Occipital lobe (tissue), 2 donors: ENCODE measurements around the gene TIAM1. TPM values are rescaled to one million over a fixed set of nuclear protein-coding genes. Genes with fewer than 3 reads are reported as not detected.

Experiments
- DNase-seq: peaks from one replicate; lab custom pipeline; 2025; lab: John Stamatoyannopoulos, UW
- total RNA-seq: library from RNA; depleted of rRNA; stranded (reverse); fragments of >200 nt; gene quantifications from one replicate; pipeline ENCODE4 v1.2.3, GENCODE V29; 2014

TIAM1 gene
- total RNA-seq, 1 donor from 2014 or later = 54.1 TPM

GRCh38 chr21:31092832-31093625, 251.0 kb downstream of the TIAM1 start:
- no peak for DNase-seq

- DNase-seq = no peak
These were observed 253.7 kb downstream of the TIAM1 start for GRCh38 chr21:31090376-31090775.

GRCh38 chr21:31088474-31088751, 255.6 kb downstream of the TIAM1 start:
- no peak for DNase-seq

GRCh38 chr21:31087639-31088473, 256.2 kb downstream of the TIAM1 start:
- DNase-seq = no peak

- DNase-seq = no peak
These were observed 259.4 kb downstream of the TIAM1 start for GRCh38 chr21:31084689-31085088.

- DNase-seq = no peak
These were observed 265.3 kb downstream of the TIAM1 start for GRCh38 chr21:31078796-31079195.

GRCh38 chr21:31078216-31078615, 265.8 kb downstream of the TIAM1 start:
- DNase-seq = no peak

GRCh38 chr21:31075848-31076247, 268.2 kb downstream of the TIAM1 start:
- no peak for DNase-seq

- no peak for DNase-seq
These were observed 271.5 kb downstream of the TIAM1 start for GRCh38 chr21:31072533-31072932.
